LoVo (cell line): ENCODE data around the gene SCRT2.

Source experiments
- DNase-seq: peaks from one replicate; pipeline ENCODE4 v3.0.0-alpha.2; 2016; ENCODE audit warnings: low spot score

Gene SCRT2

GRCh38 chr20:634148-634925 is 41.3 kb downstream of the SCRT2 start:
- DNase-seq, result no peak

GRCh38 chr20:631101-631500 is 44.5 kb downstream of the SCRT2 start:
- no peak for DNase-seq

DNA sequence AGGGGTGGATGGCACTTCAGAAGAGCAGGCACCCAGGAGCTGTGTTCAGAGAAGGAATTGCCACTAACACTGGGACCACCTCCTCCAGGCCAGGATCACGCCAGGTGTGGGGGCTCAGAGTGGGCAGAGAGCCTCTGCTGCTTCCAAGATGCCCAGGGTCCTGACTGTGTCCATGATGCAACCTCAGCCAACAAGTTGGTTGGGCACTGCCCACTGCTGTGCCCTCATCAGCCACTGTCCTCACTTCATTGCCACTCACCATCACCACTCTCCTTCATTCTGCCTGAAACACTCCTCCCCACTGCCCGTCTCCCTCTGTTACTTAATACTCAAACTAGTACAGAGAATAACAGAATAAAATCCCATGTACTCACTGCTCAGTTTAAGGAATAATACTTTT is 49.0 kb downstream of the SCRT2 start:
- no peak for DNase-seq

- DNase-seq, result no peak
These were observed 50.2 kb downstream of the SCRT2 start for GRCh38 chr20:625360-625932.

DNA sequence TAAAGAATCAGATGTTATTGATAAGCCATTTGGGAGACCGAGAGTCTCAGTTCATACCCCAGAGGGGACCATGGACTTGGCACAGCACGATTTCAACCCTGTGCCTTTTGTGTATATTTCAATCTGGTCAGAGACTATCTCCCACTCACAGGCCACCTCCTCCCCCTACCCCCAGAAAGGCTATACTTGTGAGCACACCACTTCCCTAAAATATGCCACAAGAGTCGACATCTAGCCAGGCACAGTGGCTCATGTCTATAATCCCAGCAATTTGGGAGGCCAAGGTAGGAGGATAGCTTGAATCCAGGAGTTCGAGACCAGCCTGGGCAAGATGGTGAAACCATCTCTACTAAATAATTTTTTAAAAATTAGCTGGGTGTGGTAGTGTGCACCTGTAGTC is 51.9 kb downstream of the SCRT2 start:
- DNase-seq, result no peak

- no peak for DNase-seq
These were observed 52.6 kb downstream of the SCRT2 start for GRCh38 chr20:623021-623420.

DNA sequence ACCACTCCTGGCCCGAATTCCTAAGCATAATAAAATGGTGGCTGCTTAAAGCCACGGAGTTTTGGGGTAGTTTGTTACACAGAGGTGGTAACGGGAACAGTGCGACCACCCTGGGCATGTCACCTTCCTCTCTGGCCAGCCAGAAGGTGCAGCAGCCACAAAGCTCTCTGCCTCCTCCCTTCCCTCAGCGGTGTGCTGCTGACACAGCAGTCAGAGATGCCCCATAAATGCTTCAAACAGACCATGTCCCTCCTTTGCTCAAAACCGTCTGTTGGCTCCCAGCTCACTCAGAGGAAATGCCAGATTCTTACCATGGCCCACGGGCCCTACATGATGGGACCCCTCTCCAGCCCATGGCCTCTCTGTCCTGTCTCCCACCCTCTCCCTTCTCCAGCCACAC is 53.4 kb downstream of the SCRT2 start:
- DNase-seq, result no peak

- DNase-seq, result no peak
These were observed 54.4 kb downstream of the SCRT2 start for GRCh38 chr20:621125-621756.

GRCh38 chr20:620246-620645 is 55.4 kb downstream of the SCRT2 start:
- DNase-seq, result no peak

DNA sequence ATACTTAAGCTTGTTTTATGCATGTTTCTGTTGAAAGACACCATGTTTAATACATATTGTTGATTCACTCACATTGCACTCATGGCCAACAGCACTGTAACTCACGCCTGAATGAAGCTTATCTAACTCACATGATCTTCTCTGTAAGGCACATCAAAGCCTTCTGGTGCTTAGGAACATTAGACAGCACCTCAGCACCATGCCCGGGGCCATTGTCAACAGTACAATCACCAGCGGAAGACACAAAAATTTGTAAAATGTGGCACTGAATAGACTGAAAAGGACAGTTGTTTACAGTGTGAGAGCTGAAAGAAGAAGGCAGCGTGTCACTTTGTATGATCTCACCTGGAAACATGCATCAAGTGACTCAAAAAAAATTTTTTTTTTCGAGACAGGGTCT is 56.6 kb downstream of the SCRT2 start:
- DNase-seq, result no peak

DNA sequence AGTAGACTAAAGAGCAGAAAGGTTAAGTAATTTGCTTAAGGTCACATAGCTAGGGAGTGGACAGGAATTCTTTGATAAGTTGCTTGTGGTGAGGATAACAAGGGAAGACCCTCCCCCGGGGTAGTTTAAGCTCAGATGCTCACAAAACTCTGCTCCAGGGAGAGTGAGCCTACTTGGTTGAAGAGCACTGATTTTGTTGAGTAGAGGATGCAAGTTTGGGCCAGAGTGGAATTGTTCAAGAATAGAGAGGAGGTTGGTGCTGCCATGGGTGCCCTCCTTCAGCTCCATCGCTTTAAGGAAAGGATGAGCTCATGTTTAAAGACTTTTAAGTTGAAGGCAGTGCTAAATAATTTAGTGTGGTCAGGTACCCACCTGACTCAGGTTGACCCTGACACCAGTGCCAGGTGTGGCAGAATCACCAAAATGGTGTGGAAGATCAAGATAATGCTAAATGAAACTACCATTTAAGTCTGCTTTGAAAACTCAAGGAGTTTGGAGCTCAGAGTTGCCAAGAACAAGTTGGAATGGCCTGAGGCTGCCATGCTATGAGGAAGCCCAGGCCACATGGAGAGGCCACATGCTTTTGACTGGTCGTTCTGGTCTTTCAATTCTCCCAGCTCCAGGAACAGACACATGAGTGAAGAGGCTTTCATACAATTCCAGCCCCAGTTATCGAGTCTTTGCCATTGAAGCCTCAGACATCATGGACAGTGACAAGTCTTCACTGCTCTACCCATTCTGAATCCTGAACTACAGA is 57.5 kb downstream of the SCRT2 start:
- DNase-seq, result no peak

GRCh38 chr20:615514-615913 is 60.1 kb downstream of the SCRT2 start:
- no peak for DNase-seq

DNA sequence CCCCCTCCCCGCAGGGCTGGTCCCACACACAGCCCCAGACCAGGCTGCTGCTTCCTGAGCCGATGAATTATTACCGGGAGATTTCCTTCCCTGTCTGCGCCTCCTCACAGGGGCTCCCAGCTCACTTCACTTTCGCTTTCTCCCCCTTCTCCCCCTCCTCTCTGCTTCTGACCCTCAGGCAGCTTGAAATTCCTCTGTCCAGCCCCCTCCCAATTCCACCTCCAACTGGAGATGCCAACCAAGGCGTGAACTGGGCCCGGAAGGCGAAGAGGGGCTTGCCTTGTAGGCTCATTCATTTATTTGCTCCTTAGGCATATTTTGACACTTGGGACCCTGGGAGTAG is 63.8 kb downstream of the SCRT2 start:
- DNase-seq, result no peak
